Measurements from ENCODE around the gene MSANTD1. TPM values are rescaled to one million over a fixed set of nuclear protein-coding genes. Genes with fewer than 3 reads are reported as not detected.

The MSANTD1 gene
- total and polyA plus RNA-seq, 4 donors = 0.05 to 1.2 (median 0.23) TPM; not detected in 1

DNA sequence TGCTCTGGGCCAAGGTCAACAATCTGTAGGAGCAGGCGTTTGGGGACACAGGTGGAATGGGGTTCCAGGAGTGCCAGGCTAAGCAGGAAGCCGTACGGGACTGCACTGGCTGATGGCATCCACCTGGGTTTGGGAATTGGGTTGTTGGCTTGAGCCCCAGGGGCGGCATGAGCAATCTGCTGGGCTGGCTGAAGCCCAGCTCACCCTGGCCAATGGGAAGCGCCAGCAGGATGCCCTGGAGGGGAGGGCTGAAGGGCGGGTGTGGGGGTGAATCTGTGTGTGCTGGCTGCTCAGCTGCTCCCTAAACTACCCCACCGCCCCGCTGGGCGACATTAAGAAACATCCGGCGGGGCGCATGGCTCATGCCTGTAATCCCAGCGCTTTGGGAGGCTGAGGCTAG lies 35.0 kb downstream of the MSANTD1 start:
- no peak for DNase-seq (ENCODE audit: low spot score)
- no peaks in the 10 kb centered on the region for H3K4me1 ChIP-seq (ENCODE audit: control insufficient read depth in 4 of 4, insufficient read depth in 4 of 4, low read length in 3 of 4)
- peaks cover 0 to 2% (median 0%) of the 10 kb centered on the region in 4 donors for H3K27me3 ChIP-seq (ENCODE audit: control insufficient read depth in 4 of 4, insufficient read depth in 4 of 4, low read length in 3 of 4)
- no peaks in the 10 kb centered on the region for H3K9me3 ChIP-seq (ENCODE audit: control insufficient read depth in 4 of 4, low read length in 3 of 4)
- WGBS = 85% methylated on average over 13 of the region's 13 CpGs
- no peak for TF ChIP-seq ZBTB33 (IDR thresholded peaks at IDR 0.05)
- no peak for TF ChIP-seq GABPA (IDR thresholded peaks at IDR 0.05 in 1 of 2, conservative IDR thresholded peaks at IDR 0.05 in 1 of 2)
- H3K9ac ChIP-seq (ENCODE audit: low read depth in 1 of 2, low read length in 2 of 2) = no peak overlapping the region
- H3K36me3 ChIP-seq (ENCODE audit: control insufficient read depth in 4 of 4, insufficient read depth in 3 of 4, low read depth in 1 of 4, low read length in 3 of 4) = peaks cover 0 to 2% (median 0%) of the 10 kb centered on the region in 4 donors
- no peak overlapping the region for H3K27ac ChIP-seq (ENCODE audit: low read depth in 1 of 2, low read length in 2 of 2)
- H3K4me3 ChIP-seq (ENCODE audit: low read depth in 1 of 3, low read length in 3 of 3) = no peak overlapping the region

DNA sequence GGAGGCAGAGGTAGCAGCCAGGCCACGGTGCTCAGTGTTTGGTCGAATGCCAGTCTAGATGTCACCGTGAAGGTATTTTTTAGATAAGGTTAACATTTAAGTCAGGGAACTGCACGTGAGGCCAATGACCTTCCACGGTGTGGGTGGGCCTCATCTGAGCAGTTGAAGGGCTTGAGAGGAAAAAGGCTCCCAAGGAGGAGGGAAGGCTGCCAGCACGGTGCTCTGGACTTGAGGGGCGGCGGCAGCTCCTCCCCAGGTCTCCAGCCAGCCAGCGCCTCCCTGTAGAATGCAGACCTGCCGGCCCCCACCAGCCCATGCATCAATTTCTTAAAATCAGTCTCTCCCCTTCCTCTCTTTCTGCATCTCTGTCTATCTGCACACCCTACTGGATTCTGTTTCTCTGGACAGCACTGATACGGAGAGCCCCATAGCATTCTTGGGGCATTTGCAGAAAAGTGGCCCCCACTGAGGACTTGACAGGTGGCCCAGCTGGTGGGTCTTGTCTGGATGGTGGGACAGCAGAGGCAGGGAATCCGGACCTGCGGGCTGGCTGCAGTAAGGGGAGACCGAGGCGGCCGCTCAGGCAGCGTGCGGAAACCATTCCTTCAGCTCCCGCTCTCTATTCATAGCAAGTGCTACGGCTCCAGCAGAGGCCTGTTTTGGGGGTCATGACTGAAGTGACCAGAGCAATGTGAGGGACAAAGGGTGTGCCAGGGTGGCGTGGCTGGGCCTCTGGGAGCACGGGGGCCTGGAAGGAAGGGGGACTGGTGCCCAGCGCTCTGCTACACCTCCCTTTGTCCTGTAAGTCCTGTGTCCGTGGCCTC lies 36.0 kb downstream of the MSANTD1 start:
- Histone ChIP-seq H3K9me3 (ENCODE audit: control insufficient read depth in 4 of 4, low read length in 3 of 4) (no peaks in the 10 kb centered on the region), H3K27me3 (ENCODE audit: control insufficient read depth in 4 of 4, insufficient read depth in 4 of 4, low read length in 3 of 4) (peaks cover 0 to 2% (median 0%) of the 10 kb centered on the region in 4 donors), H3K4me1 (ENCODE audit: control insufficient read depth in 4 of 4, insufficient read depth in 4 of 4, low read length in 3 of 4) (no peaks in the 10 kb centered on the region), H3K9ac (ENCODE audit: low read depth in 1 of 2, low read length in 2 of 2) (no peak overlapping the region), H3K36me3 (ENCODE audit: control insufficient read depth in 4 of 4, insufficient read depth in 3 of 4, low read depth in 1 of 4, low read length in 3 of 4) (peaks cover 0 to 2% (median 0%) of the 10 kb centered on the region in 4 donors), H3K4me3 (ENCODE audit: low read depth in 1 of 3, low read length in 3 of 3) (no peak overlapping the region), H3K27ac (ENCODE audit: low read depth in 1 of 2, low read length in 2 of 2) (no peak overlapping the region)
- DNase-seq (ENCODE audit: low spot score) = no peak
- TF ChIP-seq RXRA (IDR thresholded peaks at IDR 0.05) = no peak
- TF ChIP-seq HNF4A (conservative IDR thresholded peaks at IDR 0.05) = no peak
- no peak for TF ChIP-seq SP1 (IDR thresholded peaks at IDR 0.05)
- no peak for TF ChIP-seq TAF1 (conservative IDR thresholded peaks at IDR 0.05)
- TF ChIP-seq, protein P1, sequence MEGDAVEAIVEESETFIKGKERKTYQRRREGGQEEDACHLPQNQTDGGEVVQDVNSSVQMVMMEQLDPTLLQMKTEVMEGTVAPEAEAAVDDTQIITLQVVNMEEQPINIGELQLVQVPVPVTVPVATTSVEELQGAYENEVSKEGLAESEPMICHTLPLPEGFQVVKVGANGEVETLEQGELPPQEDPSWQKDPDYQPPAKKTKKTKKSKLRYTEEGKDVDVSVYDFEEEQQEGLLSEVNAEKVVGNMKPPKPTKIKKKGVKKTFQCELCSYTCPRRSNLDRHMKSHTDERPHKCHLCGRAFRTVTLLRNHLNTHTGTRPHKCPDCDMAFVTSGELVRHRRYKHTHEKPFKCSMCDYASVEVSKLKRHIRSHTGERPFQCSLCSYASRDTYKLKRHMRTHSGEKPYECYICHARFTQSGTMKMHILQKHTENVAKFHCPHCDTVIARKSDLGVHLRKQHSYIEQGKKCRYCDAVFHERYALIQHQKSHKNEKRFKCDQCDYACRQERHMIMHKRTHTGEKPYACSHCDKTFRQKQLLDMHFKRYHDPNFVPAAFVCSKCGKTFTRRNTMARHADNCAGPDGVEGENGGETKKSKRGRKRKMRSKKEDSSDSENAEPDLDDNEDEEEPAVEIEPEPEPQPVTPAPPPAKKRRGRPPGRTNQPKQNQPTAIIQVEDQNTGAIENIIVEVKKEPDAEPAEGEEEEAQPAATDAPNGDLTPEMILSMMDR (IDR thresholded peaks at IDR 0.05; ENCODE audit: low read depth, low read length, missing input control) = no peak
- no peak for TF ChIP-seq NR2F2 (IDR thresholded peaks at IDR 0.05)
- no peak for TF ChIP-seq FOXA1 (IDR thresholded peaks at IDR 0.05)
- TF ChIP-seq ATF3 (IDR thresholded peaks at IDR 0.05) = no peak
- no peak for TF ChIP-seq FOXA2 (IDR thresholded peaks at IDR 0.05)
- TF ChIP-seq HNF4G (IDR thresholded peaks at IDR 0.05) = no peak
- TF ChIP-seq EGR1 (IDR thresholded peaks at IDR 0.05; ENCODE audit: low read depth in 2 of 2) = no peak
- TF ChIP-seq, protein P2, sequence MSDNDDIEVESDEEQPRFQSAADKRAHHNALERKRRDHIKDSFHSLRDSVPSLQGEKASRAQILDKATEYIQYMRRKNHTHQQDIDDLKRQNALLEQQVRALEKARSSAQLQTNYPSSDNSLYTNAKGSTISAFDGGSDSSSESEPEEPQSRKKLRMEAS (IDR thresholded peaks at IDR 0.05) = no peak
- TF ChIP-seq GABPA (IDR thresholded peaks at IDR 0.05 in 1 of 2, conservative IDR thresholded peaks at IDR 0.05 in 1 of 2) = no peak
- no peak for TF ChIP-seq RAD21 (IDR thresholded peaks at IDR 0.05)
- no peak for TF ChIP-seq ZBTB33 (IDR thresholded peaks at IDR 0.05)
- TF ChIP-seq REST (IDR thresholded peaks at IDR 0.05) = no peak
- no peak for TF ChIP-seq YY1 (IDR thresholded peaks at IDR 0.05)
- no peak for TF ChIP-seq JUND (IDR thresholded peaks at IDR 0.05)
- WGBS = 85% methylated on average over 24 of the region's 24 CpGs
